Measurements from ENCODE around the gene ARMC5.
"Not testable (repeated sequence)": the region's sequence is repeated elsewhere in the genome, so short reads cannot be mapped to it uniquely, and the experiment has no call there.

ARMC5 gene

GRCh38 chr16:31429314-31429713, 30.0 kb upstream of the ARMC5 start:
- H3K27ac ChIP-seq = no peak overlapping the region
- H3K36me3 ChIP-seq (ENCODE audit: insufficient read depth, low read length) = no peaks in the 10 kb centered on the region
- H3K9me3 ChIP-seq (ENCODE audit: low read depth, low read length) = no peaks in the 10 kb centered on the region
- no peak overlapping the region for H3K9ac ChIP-seq (ENCODE audit: insufficient read length)
- TF ChIP-seq EZH2 (IDR thresholded peaks at IDR 0.05) (no peak), FOXP2 (optimal IDR thresholded peaks at IDR 0.05; ENCODE audit: control extremely low read depth, extremely low read length, insufficient read depth) (no peak), POLR2AphosphoS5 (IDR thresholded peaks at IDR 0.05; ENCODE audit: borderline replicate concordance, low read depth, low read length) (no peak)
- no peak for DNase-seq (ENCODE audit: low read depth, low spot score)
- no peak overlapping the region for H3K4me3 ChIP-seq

- no peak overlapping the region for H3K4me3 ChIP-seq
Measured at GRCh38 chr16:31429796-31430195, 29.5 kb upstream of the ARMC5 start.

GRCh38 chr16:31430380-31431052, 28.8 kb upstream of the ARMC5 start:
- Histone ChIP-seq H3K9me3 (ENCODE audit: low read depth, low read length) (no peaks in the 10 kb centered on the region), H3K27ac (no peak overlapping the region), H3K9ac (ENCODE audit: insufficient read length) (no peak overlapping the region), H3K36me3 (ENCODE audit: insufficient read depth, low read length) (no peaks in the 10 kb centered on the region), H3K4me3 (no peak overlapping the region)
- no peak for DNase-seq (ENCODE audit: low read depth, low spot score)
- no peak for TF ChIP-seq EZH2 (IDR thresholded peaks at IDR 0.05)
- no peak for TF ChIP-seq POLR2AphosphoS5 (IDR thresholded peaks at IDR 0.05; ENCODE audit: borderline replicate concordance, low read depth, low read length)
- TF ChIP-seq FOXP2 (optimal IDR thresholded peaks at IDR 0.05; ENCODE audit: control extremely low read depth, extremely low read length, insufficient read depth) = no peak

More at GRCh38 chr16:31429796-31430195, 29.5 kb upstream of the ARMC5 start:
- no peak for DNase-seq (ENCODE audit: low read depth, low spot score)
- TF ChIP-seq POLR2AphosphoS5 (IDR thresholded peaks at IDR 0.05; ENCODE audit: borderline replicate concordance, low read depth, low read length) (no peak), FOXP2 (optimal IDR thresholded peaks at IDR 0.05; ENCODE audit: control extremely low read depth, extremely low read length, insufficient read depth) (no peak), EZH2 (IDR thresholded peaks at IDR 0.05) (no peak)
- Histone ChIP-seq H3K9ac (ENCODE audit: insufficient read length) (no peak overlapping the region), H3K9me3 (ENCODE audit: low read depth, low read length) (no peaks in the 10 kb centered on the region), H3K36me3 (ENCODE audit: insufficient read depth, low read length) (no peaks in the 10 kb centered on the region), H3K27ac (no peak overlapping the region)

- Histone ChIP-seq H3K9me3 (ENCODE audit: low read depth, low read length) (no peaks in the 10 kb centered on the region), H3K27ac (no peak overlapping the region), H3K36me3 (ENCODE audit: insufficient read depth, low read length) (no peaks in the 10 kb centered on the region), H3K4me3 (no peak overlapping the region), H3K9ac (ENCODE audit: insufficient read length) (no peak overlapping the region)
- no peak for DNase-seq (ENCODE audit: low read depth, low spot score)
- TF ChIP-seq EZH2 (IDR thresholded peaks at IDR 0.05) = no peak
- no peak for TF ChIP-seq FOXP2 (optimal IDR thresholded peaks at IDR 0.05; ENCODE audit: control extremely low read depth, extremely low read length, insufficient read depth)
- TF ChIP-seq POLR2AphosphoS5 (IDR thresholded peaks at IDR 0.05; ENCODE audit: borderline replicate concordance, low read depth, low read length) = no peak
Measured at GRCh38 chr16:31435341-31436220, 23.7 kb upstream of the ARMC5 start.

- H3K4me3 ChIP-seq = no peak overlapping the region
- H3K9me3 ChIP-seq (ENCODE audit: low read depth, low read length) = no peaks in the 10 kb centered on the region
- TF ChIP-seq FOXP2 (optimal IDR thresholded peaks at IDR 0.05; ENCODE audit: control extremely low read depth, extremely low read length, insufficient read depth) = no peak
- no peak overlapping the region for H3K9ac ChIP-seq (ENCODE audit: insufficient read length)
- DNase-seq (ENCODE audit: low read depth, low spot score) = no peak
- no peak overlapping the region for H3K27ac ChIP-seq
- no peaks in the 10 kb centered on the region for H3K36me3 ChIP-seq (ENCODE audit: insufficient read depth, low read length)
Measured at GRCh38 chr16:31436221-31437045, 22.9 kb upstream of the ARMC5 start.

GRCh38 chr16:31438414-31438813, 20.9 kb upstream of the ARMC5 start:
- TF ChIP-seq POLR2AphosphoS5 (IDR thresholded peaks at IDR 0.05; ENCODE audit: borderline replicate concordance, low read depth, low read length) (no peak), EZH2 (IDR thresholded peaks at IDR 0.05) (no peak), FOXP2 (optimal IDR thresholded peaks at IDR 0.05; ENCODE audit: control extremely low read depth, extremely low read length, insufficient read depth) (no peak)
- no peaks in the 10 kb centered on the region for H3K36me3 ChIP-seq (ENCODE audit: insufficient read depth, low read length)

GRCh38 chr16:31439023-31439422, 20.3 kb upstream of the ARMC5 start:
- H3K9ac ChIP-seq (ENCODE audit: insufficient read length); H3K4me3 ChIP-seq; H3K9me3 ChIP-seq (ENCODE audit: low read depth, low read length); DNase-seq (ENCODE audit: low read depth, low spot score); H3K36me3 ChIP-seq (ENCODE audit: insufficient read depth, low read length): not testable (repeated sequence)
- peak overlapping the region; percentile 50; the same call in 1 of the 2 replicates for H3K27ac ChIP-seq

More at GRCh38 chr16:31438414-31438813, 20.9 kb upstream of the ARMC5 start:
- DNase-seq (ENCODE audit: low read depth, low spot score) = no peak
- H3K9me3 ChIP-seq (ENCODE audit: low read depth, low read length) = no peaks in the 10 kb centered on the region
- no peak overlapping the region for H3K4me3 ChIP-seq
- no peak overlapping the region for H3K27ac ChIP-seq
- H3K9ac ChIP-seq (ENCODE audit: insufficient read length) = no peak overlapping the region

GRCh38 chr16:31439519-31439918, 19.8 kb upstream of the ARMC5 start:
- DNase-seq (ENCODE audit: low read depth, low spot score) = no peak
- Histone ChIP-seq H3K9me3 (ENCODE audit: low read depth, low read length) (no peaks in the 10 kb centered on the region), H3K4me3 (no peak overlapping the region), H3K27ac (peak overlapping the region; percentile 50; the same call in 1 of the 2 replicates), H3K36me3 (ENCODE audit: insufficient read depth, low read length) (no peaks in the 10 kb centered on the region), H3K9ac (ENCODE audit: insufficient read length) (no peak overlapping the region)
- no peak for TF ChIP-seq POLR2AphosphoS5 (IDR thresholded peaks at IDR 0.05; ENCODE audit: borderline replicate concordance, low read depth, low read length)
- no peak for TF ChIP-seq FOXP2 (optimal IDR thresholded peaks at IDR 0.05; ENCODE audit: control extremely low read depth, extremely low read length, insufficient read depth)
- no peak for TF ChIP-seq EZH2 (IDR thresholded peaks at IDR 0.05)

Measured in SK-N-MC (cell line).